Uterus (tissue), 4 donors: ENCODE data around the gene CTSK. TPM values are rescaled to one million over a fixed set of nuclear protein-coding genes. Genes with fewer than 3 reads are reported as not detected.
"Not testable (repeated sequence)": the region's sequence is repeated elsewhere in the genome, so short reads cannot be mapped to it uniquely, and the experiment has no call there.

Source experiments
- DNase-seq, 2 donors: peaks; one replicate each; pipeline ENCODE4 v3.0.0-alpha.2; 2019 to 2020
- H3K27ac ChIP-seq, 2 donors: fragments of 200-600 bp; sonication (generic); 1 replicate in 1 of 2; 2 replicates in 1 of 2; pipeline ENCODE4 v1.5.1; 2016 to 2018
- H3K27me3 ChIP-seq, 2 donors: fragments of 200-600 bp; sonication (generic); one replicate each; pipeline ENCODE4 v1.5.1; 2018 to 2019; ENCODE audit warnings: control low read depth in 1 of 2
- H3K36me3 ChIP-seq, 2 donors: fragments of 200-600 bp; sonication (generic); one replicate each; pipeline ENCODE4 v1.5.1; 2019; ENCODE audit warnings: control low read depth in 1 of 2
- H3K4me1 ChIP-seq, 2 donors: fragments of 200-600 bp; sonication (generic); one replicate each; pipeline ENCODE4 v1.5.1; 2018 to 2019; ENCODE audit warnings: control low read depth in 1 of 2
- H3K4me3 ChIP-seq, 2 donors: fragments of 200-600 bp; sonication (generic); 1 replicate in 1 of 2; 2 replicates in 1 of 2; pipeline ENCODE4 v1.5.1; 2018 to 2019; ENCODE audit warnings: mild to moderate bottlenecking in 1 of 2
- H3K9me3 ChIP-seq, 2 donors: fragments of 200-600 bp; sonication (generic); one replicate each; pipeline ENCODE4 v1.5.1; 2019; ENCODE audit warnings: control low read depth in 1 of 2
- POLR2A ChIP-seq, 2 donors: fragments of 450-650 bp; IDR thresholded peaks; one replicate each; pipeline ENCODE4 v1.6.1; 2016; ENCODE audit warnings: antibody characterized with exemption in 2 of 2, mild to moderate bottlenecking in 1 of 2, moderate library complexity in 1 of 2
- intact Hi-C: fragments of 100-400 bp; cut with DNase I; formaldehyde crosslinking; loops from one replicate; pipeline ENCODE4 v1.15.1; 2023; ENCODE audit warnings: low total_unique reads
- total RNA-seq, 4 donors: library from RNA; depleted of rRNA in 3 of 4; stranded (reverse); fragments of >200 nt in 3 of 4; gene quantifications; one replicate each; pipeline versions ENCODE4 v1.1.0 to v1.2.4, GENCODE V29; 2014 to 2023
- TF ChIP-seq, protein P1 (sequence below), 4 experiments: fragments of 200-600 bp in 2 of 4; fragments of 450-650 bp in 2 of 4; sonication (generic) in 2 of 4; IDR thresholded peaks; one replicate each; pipeline ENCODE4 v1.5.1; 2016 to 2019; ENCODE audit warnings: antibody characterized with exemption in 4 of 4, mild to moderate bottlenecking in 2 of 4, moderate library complexity in 1 of 4
- donor health status: DM: yes; HTN: yes; CAD: no.

CTSK gene
- total RNA-seq: 100 to 1,000 TPM in 3 of 4 donors, 10 to 100 TPM in 1; 83.5 to 168 (median 114) TPM

DNA sequence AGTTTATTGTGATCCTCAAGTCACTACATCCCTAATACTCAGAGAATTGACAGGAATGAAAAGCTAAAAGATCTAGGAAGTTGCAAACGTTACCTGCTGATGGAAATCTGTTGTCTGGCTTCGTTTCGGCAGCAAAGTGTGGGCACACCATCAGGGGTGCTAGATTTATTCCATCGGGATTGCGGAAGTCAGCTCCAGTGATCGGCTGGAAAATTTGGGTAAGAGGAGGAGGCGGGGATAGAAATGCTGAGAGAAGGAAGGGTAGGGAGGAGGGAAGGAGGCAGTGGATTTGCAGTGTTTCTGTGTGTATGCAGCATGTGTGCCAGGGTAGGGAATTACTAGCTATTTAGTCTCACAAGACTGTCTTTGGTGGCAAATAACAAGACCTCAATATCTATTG lies at the start of gene CTSK:
Gene CTSK (minus strand): TSS at position 140 of the 400 bp plus-strand sequence. CDS start 1,455 bp downstream, outside the sequence.
- intact Hi-C loops: no loop called here

DNA sequence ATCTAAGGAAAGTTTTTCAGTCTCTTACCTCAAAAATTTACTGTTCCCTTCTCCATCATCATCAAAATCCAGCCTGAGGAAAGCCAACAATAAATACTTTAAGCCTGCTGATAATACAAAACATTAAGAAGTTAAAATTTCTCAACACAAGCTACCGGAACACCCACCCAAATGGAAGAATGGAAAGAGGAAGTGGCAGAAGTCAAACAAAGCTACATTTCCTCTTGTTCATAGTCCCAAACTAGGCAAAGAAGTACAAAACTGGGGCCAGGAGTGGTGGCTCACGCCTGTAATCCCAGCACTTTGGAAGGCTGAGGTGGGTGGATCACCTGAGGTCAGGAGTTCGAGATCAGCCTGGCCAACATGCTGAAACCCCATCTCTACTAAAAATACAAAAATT lies 44.7 kb upstream of the CTSK start:
- DNase-seq, H3K27me3 ChIP-seq, intact Hi-C loops, H3K9me3 ChIP-seq, H3K36me3 ChIP-seq, H3K27ac ChIP-seq, H3K4me3 ChIP-seq, H3K4me1 ChIP-seq: not testable (repeated sequence)

More for the DNA sequence above, at the start of gene CTSK:
- peak within 1 kb of the TSS; percentile 72 to 82 for H3K27ac ChIP-seq
- TF ChIP-seq, protein P1, sequence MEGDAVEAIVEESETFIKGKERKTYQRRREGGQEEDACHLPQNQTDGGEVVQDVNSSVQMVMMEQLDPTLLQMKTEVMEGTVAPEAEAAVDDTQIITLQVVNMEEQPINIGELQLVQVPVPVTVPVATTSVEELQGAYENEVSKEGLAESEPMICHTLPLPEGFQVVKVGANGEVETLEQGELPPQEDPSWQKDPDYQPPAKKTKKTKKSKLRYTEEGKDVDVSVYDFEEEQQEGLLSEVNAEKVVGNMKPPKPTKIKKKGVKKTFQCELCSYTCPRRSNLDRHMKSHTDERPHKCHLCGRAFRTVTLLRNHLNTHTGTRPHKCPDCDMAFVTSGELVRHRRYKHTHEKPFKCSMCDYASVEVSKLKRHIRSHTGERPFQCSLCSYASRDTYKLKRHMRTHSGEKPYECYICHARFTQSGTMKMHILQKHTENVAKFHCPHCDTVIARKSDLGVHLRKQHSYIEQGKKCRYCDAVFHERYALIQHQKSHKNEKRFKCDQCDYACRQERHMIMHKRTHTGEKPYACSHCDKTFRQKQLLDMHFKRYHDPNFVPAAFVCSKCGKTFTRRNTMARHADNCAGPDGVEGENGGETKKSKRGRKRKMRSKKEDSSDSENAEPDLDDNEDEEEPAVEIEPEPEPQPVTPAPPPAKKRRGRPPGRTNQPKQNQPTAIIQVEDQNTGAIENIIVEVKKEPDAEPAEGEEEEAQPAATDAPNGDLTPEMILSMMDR (IDR thresholded peaks at IDR 0.05): no peak
- TF ChIP-seq POLR2A (IDR thresholded peaks at IDR 0.05): peak in 1 of 2 donors; percentile 8
- no peaks in the 10 kb centered on the region for H3K36me3 ChIP-seq
- no peaks in the 10 kb centered on the region for H3K9me3 ChIP-seq
- peak within 1 kb of the TSS; percentile 28 to 39 for H3K4me3 ChIP-seq
- no peaks in the 10 kb centered on the region for H3K4me1 ChIP-seq
- peak; percentile 37 to 38 for DNase-seq
- no peaks in the 10 kb centered on the region for H3K27me3 ChIP-seq

DNA sequence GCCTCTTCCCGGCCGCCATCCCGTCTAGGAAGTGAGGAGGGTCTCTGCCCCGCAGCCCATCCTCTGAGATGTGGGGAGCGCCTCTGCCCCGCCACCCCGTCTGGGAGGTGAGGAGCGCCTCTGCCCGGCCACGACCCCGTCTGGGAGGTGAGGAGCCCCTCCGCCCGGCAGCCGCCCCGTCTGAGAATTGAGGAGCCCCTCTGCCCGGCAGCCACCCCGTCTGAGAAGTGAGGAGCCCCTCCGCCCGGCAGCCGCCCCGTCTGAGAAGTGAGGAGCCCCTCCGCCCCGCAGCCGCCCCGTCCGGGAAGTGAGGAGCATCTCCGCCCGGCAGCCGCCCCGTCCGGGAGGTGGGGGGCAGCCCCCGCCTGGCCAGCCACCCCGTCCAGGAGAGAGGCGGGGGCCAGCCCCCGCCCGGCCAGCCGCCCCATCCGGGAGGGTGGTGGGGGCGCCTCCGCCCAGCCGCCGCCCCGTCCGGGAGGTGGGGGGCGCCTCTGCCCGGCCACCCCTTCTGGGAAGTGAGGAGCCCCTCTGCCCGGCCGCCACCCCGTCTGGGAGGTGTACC lies 42.8 kb upstream of the CTSK start:
- H3K36me3 ChIP-seq, intact Hi-C loops: not testable (repeated sequence)

DNA sequence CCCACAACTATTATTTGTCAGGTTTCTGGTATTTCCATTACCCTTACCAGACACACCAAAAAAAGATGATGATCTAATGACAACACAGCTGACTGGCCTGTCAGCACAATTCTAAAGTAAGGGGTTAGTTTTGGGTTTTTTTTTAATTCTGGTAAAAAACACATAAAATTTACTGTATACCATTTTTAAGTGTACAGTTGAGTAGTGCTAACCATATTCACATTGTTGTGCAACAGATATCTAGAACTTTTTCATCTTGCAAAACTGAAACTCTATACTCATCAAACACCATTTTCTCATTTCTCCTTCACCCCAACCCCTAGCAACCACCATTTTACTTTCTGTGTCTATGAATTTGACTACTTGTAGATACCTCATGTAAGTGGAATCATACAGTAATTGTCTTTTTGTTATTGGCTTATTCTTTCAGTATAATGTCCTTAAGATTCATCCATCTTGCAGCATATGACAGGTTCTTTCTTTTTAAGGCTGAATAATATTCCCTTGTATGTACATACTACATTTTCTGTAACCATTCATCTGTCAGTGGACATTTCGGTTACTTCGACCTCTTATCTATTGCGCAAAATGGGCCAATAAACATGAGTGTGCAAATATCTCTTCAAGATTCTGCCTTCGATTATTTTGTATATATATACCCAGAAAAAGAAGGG lies 38.5 kb upstream of the CTSK start:
- Histone ChIP-seq H3K27me3 (no peaks in the 10 kb centered on the region), H3K9me3 (no peaks in the 10 kb centered on the region), H3K36me3 (no peaks in the 10 kb centered on the region), H3K4me3 (no peak overlapping the region), H3K27ac (no peak overlapping the region), H3K4me1 (no peaks in the 10 kb centered on the region)
- DNase-seq: no peak
- intact Hi-C loops: no loop called here
- TF ChIP-seq, protein P1 (IDR thresholded peaks at IDR 0.05): no peak
- TF ChIP-seq POLR2A (IDR thresholded peaks at IDR 0.05): no peak

More for the DNA sequence above, 42.8 kb upstream of the CTSK start:
- H3K27me3 ChIP-seq, H3K4me1 ChIP-seq, H3K27ac ChIP-seq, DNase-seq, H3K4me3 ChIP-seq, H3K9me3 ChIP-seq: not testable (repeated sequence)

DNA sequence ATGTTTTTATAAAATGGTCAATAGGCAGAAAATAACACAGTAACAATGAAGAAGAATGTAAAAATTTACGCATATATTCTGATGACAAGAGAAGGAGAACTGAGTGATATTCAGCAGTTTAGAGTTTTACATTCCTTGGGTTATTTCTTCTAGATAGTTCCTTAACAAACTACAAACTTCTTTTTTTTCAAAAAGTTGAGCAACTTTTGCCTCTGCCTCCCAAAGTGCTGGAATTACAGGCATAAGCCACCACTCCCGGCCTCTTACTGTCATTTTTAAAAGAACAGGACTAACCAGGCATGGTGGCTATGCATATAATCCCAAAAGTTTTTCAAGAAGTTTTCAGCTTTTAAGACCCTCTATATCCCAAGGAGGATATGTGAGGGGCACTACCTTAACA lies 35.4 kb upstream of the CTSK start:
- TF ChIP-seq, protein P1 (IDR thresholded peaks at IDR 0.05): no peak
- TF ChIP-seq POLR2A (IDR thresholded peaks at IDR 0.05): no peak
- no peaks in the 10 kb centered on the region for H3K9me3 ChIP-seq
- no peaks in the 10 kb centered on the region for H3K36me3 ChIP-seq
- H3K4me3 ChIP-seq: no peak overlapping the region
- no peaks in the 10 kb centered on the region for H3K4me1 ChIP-seq
- intact Hi-C loops: no loop called here
- no peak for DNase-seq
- no peak overlapping the region for H3K27ac ChIP-seq
- H3K27me3 ChIP-seq: no peaks in the 10 kb centered on the region

DNA sequence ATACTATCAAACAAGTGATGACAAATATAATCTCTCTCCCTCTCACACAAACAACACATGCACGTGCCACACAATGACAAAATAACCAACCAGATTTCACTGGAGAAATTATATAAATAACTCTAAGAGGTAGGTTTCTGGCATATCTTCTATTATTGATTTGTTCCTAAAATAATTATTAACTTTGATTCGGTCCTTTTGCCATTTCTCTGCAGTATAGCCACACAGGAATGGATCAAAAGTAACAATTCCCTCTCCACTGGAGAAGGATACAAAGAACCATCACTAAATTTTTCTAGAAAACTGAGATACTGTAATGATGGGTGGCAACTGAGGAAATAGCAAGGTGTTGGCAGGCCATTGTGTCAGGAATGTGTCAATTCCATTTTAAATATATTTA lies 34.9 kb upstream of the CTSK start:
- Histone ChIP-seq H3K27ac (no peak overlapping the region), H3K36me3 (no peaks in the 10 kb centered on the region), H3K9me3 (no peaks in the 10 kb centered on the region), H3K4me1 (no peaks in the 10 kb centered on the region), H3K27me3 (no peaks in the 10 kb centered on the region), H3K4me3 (no peak overlapping the region)
- no peak for TF ChIP-seq POLR2A (IDR thresholded peaks at IDR 0.05)
- TF ChIP-seq, protein P1 (IDR thresholded peaks at IDR 0.05): no peak
- no peak for DNase-seq
- intact Hi-C loops: no loop called here
